Skeletal muscle cell (primary cell): ENCODE results near the gene POLN.
A peak's percentile ranks its signal among the peaks of the same experiment; 100 is the strongest.
"Not testable (repeated sequence)": the region's sequence is repeated elsewhere in the genome, so short reads cannot be mapped to it uniquely, and the experiment has no call there.

Experiments used
- DNase-seq: peaks from one replicate; pipeline ENCODE4 v3.0.0-alpha.2; 2010; ENCODE audit warnings: low read depth
- H3K4me3 ChIP-seq: 2 replicates; pipeline ENCODE4 v1.5.1; 2011; ENCODE audit warnings: low read depth, mild to moderate bottlenecking, control low read depth, low read length, moderate library complexity

Gene POLN

GRCh38 chr4:2241003-2241402, 918 bp downstream of the POLN start:
- H3K4me3 ChIP-seq: peak overlapping the region; percentile 84
- no peak for DNase-seq

GRCh38 chr4:2236944-2237666, 4.8 kb downstream of the POLN start:
- H3K4me3 ChIP-seq: no peak overlapping the region
- no peak for DNase-seq

GRCh38 chr4:2231082-2231481, 10.8 kb downstream of the POLN start:
- no peak for DNase-seq
- H3K4me3 ChIP-seq: no peak overlapping the region

GRCh38 chr4:2226261-2226660, 15.7 kb downstream of the POLN start:
- no peak for DNase-seq
- no peak overlapping the region for H3K4me3 ChIP-seq

GRCh38 chr4:2222838-2223237, 19.1 kb downstream of the POLN start:
- no peak overlapping the region for H3K4me3 ChIP-seq
- DNase-seq: no peak

- not testable (repeated sequence) for H3K4me3 ChIP-seq, DNase-seq
These were observed 20.5 kb downstream of the POLN start for GRCh38 chr4:2221378-2221777.

- DNase-seq: no peak
- no peak overlapping the region for H3K4me3 ChIP-seq
These were observed 21.8 kb downstream of the POLN start for GRCh38 chr4:2220016-2220630.

GRCh38 chr4:2219233-2219760, 22.6 kb downstream of the POLN start:
- DNase-seq: no peak
- no peak overlapping the region for H3K4me3 ChIP-seq

GRCh38 chr4:2218436-2218835, 23.5 kb downstream of the POLN start:
- no peak overlapping the region for H3K4me3 ChIP-seq
- no peak for DNase-seq

- no peak for DNase-seq
- H3K4me3 ChIP-seq: no peak overlapping the region
These were observed 24.2 kb downstream of the POLN start for GRCh38 chr4:2217726-2218125.

GRCh38 chr4:2212831-2213230, 29.1 kb downstream of the POLN start:
- no peak overlapping the region for H3K4me3 ChIP-seq
- DNase-seq: no peak

GRCh38 chr4:2202789-2203188, 39.1 kb downstream of the POLN start:
- not testable (repeated sequence) for H3K4me3 ChIP-seq, DNase-seq

GRCh38 chr4:2194496-2194895, 47.4 kb downstream of the POLN start:
- DNase-seq: no peak
- H3K4me3 ChIP-seq: no peak overlapping the region

GRCh38 chr4:2193326-2193725, 48.6 kb downstream of the POLN start:
- DNase-seq: no peak
- H3K4me3 ChIP-seq: no peak overlapping the region

GRCh38 chr4:2186865-2187172, 55.1 kb downstream of the POLN start:
- H3K4me3 ChIP-seq: no peak overlapping the region
- DNase-seq: no peak

GRCh38 chr4:2186133-2186864, 55.6 kb downstream of the POLN start:
- DNase-seq: no peak
- no peak overlapping the region for H3K4me3 ChIP-seq

- DNase-seq: no peak
- no peak overlapping the region for H3K4me3 ChIP-seq
These were observed 58.5 kb downstream of the POLN start for GRCh38 chr4:2183394-2183793.

- H3K4me3 ChIP-seq: no peak overlapping the region
- no peak for DNase-seq
These were observed 58.9 kb downstream of the POLN start for GRCh38 chr4:2182994-2183393.

- DNase-seq: no peak
- H3K4me3 ChIP-seq: no peak overlapping the region
These were observed 61.5 kb downstream of the POLN start for GRCh38 chr4:2180410-2180809.

- H3K4me3 ChIP-seq: no peak overlapping the region
These were observed 62.2 kb downstream of the POLN start for GRCh38 chr4:2179717-2180116.

GRCh38 chr4:2178986-2179385, 62.9 kb downstream of the POLN start:
- H3K4me3 ChIP-seq: no peak overlapping the region
- no peak for DNase-seq

More at GRCh38 chr4:2179717-2180116, 62.2 kb downstream of the POLN start:
- no peak for DNase-seq
